Left lung (tissue), 10 donors: Measurements from ENCODE around the gene AFF1. TPM values are rescaled to one million over a fixed set of nuclear protein-coding genes. Genes with fewer than 3 reads are reported as not detected.
A peak's percentile ranks its signal among the peaks of the same experiment; 100 is the strongest.
"Not testable (repeated sequence)": the region's sequence is repeated elsewhere in the genome, so short reads cannot be mapped to it uniquely, and the experiment has no call there.

Source experiments
- ATAC-seq: fragments of 200-7000 bp; cut with Tn5 transposase; one replicate; pipeline ENCODE4 v1.9.1; 2020; ENCODE audit warnings: moderate library complexity
- DNase-seq, 4 donors: peaks; one replicate each; pipeline ENCODE4 v3.0.0-alpha.2; 2013 to 2020
- H3K27ac ChIP-seq, 2 donors: fragments of 200-600 bp; sonication (generic) in 1 of 2; one replicate each; pipeline versions ENCODE4 v1.5.0 to v1.8.0; 2020 to 2021
- H3K27me3 ChIP-seq, 2 donors: fragments of 200-600 bp; sonication (generic) in 1 of 2; one replicate each; pipeline versions ENCODE4 v1.5.0 to v1.8.0; 2020 to 2021
- H3K36me3 ChIP-seq, 2 donors: fragments of 200-600 bp; sonication (generic) in 1 of 2; one replicate each; pipeline versions ENCODE4 v1.5.0 to v1.8.0; 2020 to 2021
- H3K4me1 ChIP-seq, 2 donors: fragments of 200-600 bp; one replicate each; pipeline ENCODE4 v1.8.0; 2021
- H3K4me3 ChIP-seq, 2 donors: fragments of 200-600 bp; sonication (generic) in 1 of 2; one replicate each; pipeline versions ENCODE4 v1.5.0 to v1.8.0; 2020 to 2021; ENCODE audit warnings: mild to moderate bottlenecking in 1 of 2
- H3K9me3 ChIP-seq, 2 donors: fragments of 200-600 bp; sonication (generic) in 1 of 2; one replicate each; pipeline versions ENCODE4 v1.5.0 to v1.8.0; 2020 to 2021
- CTCF ChIP-seq, 2 donors: fragments of 200-600 bp; sonication (generic) in 1 of 2; IDR thresholded peaks; one replicate each; pipeline versions ENCODE4 v1.5.0 to v1.8.0; 2021; ENCODE audit warnings: antibody characterized with exemption in 2 of 2
- intact Hi-C, 2 donors: fragments of 100-400 bp; cut with DNase I; formaldehyde crosslinking; loops; one replicate each; pipeline versions ENCODE4 v1.11.2 to v1.14.2; 2022
- polyA plus RNA-seq, 6 donors: library from polyadenylated mRNA; unstranded; fragments of 120-200 nt; gene quantifications; one replicate each; pipeline ENCODE4 v1.2.1, GENCODE V29; 2013; ENCODE audit not compliant: insufficient read length in 6 of 6
- total RNA-seq, 2 donors: library from RNA; stranded (reverse); fragmentation: NEBNext Ultra II Directional; extraction: Animal tissue kit (Norgen Biotek cat#: 25700); gene quantifications; one replicate each; pipeline ENCODE4 v1.2.1, GENCODE V29; 2021
- donor health status: DM: no; HTN: yes; CAD: no.
- donor health status: DM: no; HTN: no; CAD: no.

Gene AFF1
- total and polyA plus RNA-seq, 8 donors, result 40.8 to 86.0 (median 48.1) TPM

GRCh38 chr4:87132035-87132434, 197.2 kb downstream of the AFF1 start:
- no peak for DNase-seq
- intact Hi-C loops, result no loop called here
- H3K4me3 ChIP-seq, result no peak overlapping the region
- no peak for TF ChIP-seq CTCF (IDR thresholded peaks at IDR 0.05)
- no peaks in the 10 kb centered on the region for H3K27me3 ChIP-seq
- no peaks in the 10 kb centered on the region for H3K4me1 ChIP-seq
- H3K27ac ChIP-seq, result no peak overlapping the region
- no peak for ATAC-seq
- no peaks in the 10 kb centered on the region for H3K9me3 ChIP-seq
- peaks cover 0 to 100% of the 10 kb centered on the region in 2 donors for H3K36me3 ChIP-seq

DNA sequence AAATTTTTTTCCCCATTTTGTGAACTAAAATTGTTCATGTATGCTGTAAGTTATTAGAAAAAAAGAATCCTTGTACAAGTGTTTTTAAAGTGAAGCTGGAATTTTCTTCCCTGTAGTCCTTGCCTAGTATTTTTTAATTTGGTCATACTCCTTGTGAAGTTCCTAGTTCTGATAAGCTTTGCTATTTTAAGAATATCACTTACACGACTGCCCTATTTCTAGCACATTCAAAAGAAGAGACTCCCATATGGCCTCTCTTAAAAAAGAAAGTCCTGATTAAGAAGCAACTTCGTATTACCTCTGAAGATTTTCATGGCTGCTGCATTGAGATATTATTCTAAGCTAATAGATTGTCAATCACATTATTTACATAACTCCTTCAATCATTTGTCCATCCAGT, 198.4 kb downstream of the AFF1 start:
- no peak for TF ChIP-seq CTCF (IDR thresholded peaks at IDR 0.05)
- H3K4me1 ChIP-seq, result no peaks in the 10 kb centered on the region
- H3K27ac ChIP-seq, result no peak overlapping the region
- DNase-seq (no peak), ATAC-seq (no peak)
- no peak overlapping the region for H3K4me3 ChIP-seq
- H3K27me3 ChIP-seq, result no peaks in the 10 kb centered on the region
- H3K36me3 ChIP-seq, result peaks cover 0 to 97% of the 10 kb centered on the region in 2 donors
- no peaks in the 10 kb centered on the region for H3K9me3 ChIP-seq
- intact Hi-C loops, result no loop called here

DNA sequence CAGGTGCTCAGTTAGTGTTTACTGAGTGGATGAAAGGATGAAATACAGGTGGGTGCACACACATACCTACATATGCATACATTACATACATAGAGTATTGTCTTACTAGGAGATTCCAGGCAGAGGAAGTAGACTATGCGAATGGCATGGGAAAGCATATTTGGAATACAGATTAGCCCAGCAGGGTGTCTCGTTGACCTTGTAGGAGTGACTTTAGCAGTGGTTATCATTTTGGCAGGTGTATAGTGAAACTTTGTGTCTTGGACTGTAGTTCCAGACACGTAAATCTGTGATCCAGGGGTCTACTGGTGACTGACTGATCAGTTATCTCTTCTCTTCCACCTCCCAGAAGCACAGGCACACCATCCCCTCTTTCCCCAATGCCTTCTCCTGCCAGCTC, 199.3 kb downstream of the AFF1 start:
- ATAC-seq, result no peak
- Histone ChIP-seq H3K36me3 (peaks cover 0 to 93% of the 10 kb centered on the region in 2 donors), H3K27ac (no peak overlapping the region), H3K9me3 (no peaks in the 10 kb centered on the region), H3K4me1 (no peaks in the 10 kb centered on the region), H3K27me3 (no peaks in the 10 kb centered on the region), H3K4me3 (no peak overlapping the region)
- intact Hi-C loops, result no loop called here
- DNase-seq, result no peak
- TF ChIP-seq CTCF (IDR thresholded peaks at IDR 0.05), result no peak

DNA sequence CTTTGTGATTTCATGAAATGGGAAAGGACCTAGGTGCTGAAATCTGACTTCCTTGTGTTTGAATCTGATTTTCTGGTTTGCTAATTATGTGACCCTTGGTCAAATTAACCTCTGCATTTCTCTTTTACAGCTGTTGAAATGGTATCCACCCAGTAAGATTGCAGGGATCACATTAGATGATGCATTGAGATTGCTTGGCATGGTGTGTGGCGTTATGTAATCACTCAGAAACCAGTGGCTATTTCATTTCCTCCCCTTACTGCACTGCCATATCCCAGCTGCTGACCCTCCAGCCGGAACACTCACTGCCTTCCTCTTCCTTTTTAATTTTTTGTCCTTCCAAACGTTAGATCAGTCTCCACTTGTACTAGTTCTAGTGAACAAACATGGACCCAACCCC, 206.6 kb downstream of the AFF1 start:
- ATAC-seq (peak; percentile 48), DNase-seq (no peak)
- Histone ChIP-seq H3K9me3 (no peaks in the 10 kb centered on the region), H3K36me3 (peaks cover 0 to 55% of the 10 kb centered on the region in 2 donors), H3K27ac (no peak overlapping the region), H3K4me1 (no peaks in the 10 kb centered on the region), H3K4me3 (no peak overlapping the region), H3K27me3 (no peaks in the 10 kb centered on the region)
- intact Hi-C loops, result no loop called here
- TF ChIP-seq CTCF (IDR thresholded peaks at IDR 0.05), result no peak

DNA sequence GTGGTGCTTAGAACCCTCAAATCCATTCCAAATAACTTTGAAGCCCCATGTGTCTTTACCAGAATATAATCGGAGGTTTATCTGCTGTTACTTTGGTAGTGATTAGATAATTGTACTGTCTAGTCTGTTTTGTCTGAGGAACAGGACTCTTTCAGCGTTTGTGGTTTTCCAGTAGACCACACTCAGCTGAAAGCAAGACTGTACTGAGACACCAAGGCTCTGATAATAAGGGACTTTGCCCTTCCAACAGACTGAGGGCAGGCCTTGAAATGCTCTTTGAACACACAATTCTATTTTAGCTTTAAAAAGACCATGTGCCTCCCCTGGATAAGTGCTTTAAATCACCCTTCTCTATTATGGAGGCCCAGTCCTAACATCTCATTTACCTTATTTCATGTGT, 209.5 kb downstream of the AFF1 start:
- ATAC-seq, result no peak
- no peak overlapping the region for H3K27ac ChIP-seq
- no peaks in the 10 kb centered on the region for H3K4me1 ChIP-seq

GRCh38 chr4:87145934-87146333, 211.1 kb downstream of the AFF1 start:
- H3K9me3 ChIP-seq, H3K27ac ChIP-seq, intact Hi-C loops, H3K4me3 ChIP-seq, H3K27me3 ChIP-seq, H3K4me1 ChIP-seq, ATAC-seq, DNase-seq: not testable (repeated sequence)
- H3K36me3 ChIP-seq, result peaks cover 0 to 19% of the 10 kb centered on the region in 2 donors

More for the DNA sequence above, 209.5 kb downstream of the AFF1 start:
- Histone ChIP-seq H3K36me3 (peaks cover 0 to 32% of the 10 kb centered on the region in 2 donors), H3K9me3 (no peaks in the 10 kb centered on the region), H3K27me3 (no peaks in the 10 kb centered on the region), H3K4me3 (no peak overlapping the region)
- intact Hi-C loops, result no loop called here
- TF ChIP-seq CTCF (IDR thresholded peaks at IDR 0.05), result no peak
- DNase-seq, result no peak
